ENCODE measurements around the gene NAA60. TPM values are rescaled to one million over a fixed set of nuclear protein-coding genes. Genes with fewer than 3 reads are reported as not detected.

Gene NAA60
- total and polyA plus RNA-seq, 2 of the 13 experiments (the other 11 are each of a cell fraction or from before 2014, with no cell fraction given), result 14.7 to 32.0 TPM

DNA sequence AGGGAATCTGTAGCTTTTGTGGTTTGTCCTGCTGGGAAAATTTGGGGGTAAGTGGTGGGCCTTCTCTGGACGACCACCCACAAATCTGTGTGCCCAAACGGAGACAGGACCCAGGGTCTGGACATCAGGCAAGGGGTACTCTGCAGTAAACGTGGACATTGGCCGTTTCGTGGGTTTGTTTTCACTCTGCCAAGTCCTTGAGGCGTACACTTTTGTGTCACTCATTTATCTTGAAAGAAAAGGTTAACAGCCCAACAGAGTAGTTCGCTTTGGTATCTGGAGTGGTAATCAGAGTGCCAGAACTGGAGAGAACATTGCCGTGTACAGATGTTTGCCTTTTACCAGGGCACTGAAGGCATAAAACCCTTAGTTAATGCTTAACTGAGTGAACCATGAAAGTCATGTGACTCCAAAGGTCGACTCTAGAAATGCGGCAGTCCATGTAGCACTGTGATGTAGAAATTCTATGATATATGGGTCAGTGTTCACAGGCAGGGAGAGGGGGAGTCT is 15.4 kb downstream of the NAA60 start (continued):
- TF ChIP-seq, protein P1, sequence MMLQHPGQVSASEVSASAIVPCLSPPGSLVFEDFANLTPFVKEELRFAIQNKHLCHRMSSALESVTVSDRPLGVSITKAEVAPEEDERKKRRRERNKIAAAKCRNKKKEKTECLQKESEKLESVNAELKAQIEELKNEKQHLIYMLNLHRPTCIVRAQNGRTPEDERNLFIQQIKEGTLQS (CRISPR knock-in tag; IDR thresholded peaks at IDR 0.05), result no peak
- TF ChIP-seq ZNF12 (CRISPR knock-in tag; IDR thresholded peaks at IDR 0.05) (0 out of 2 replicates have a peak, but pooled peaks have one; percentile 10), DPF2 (CRISPR knock-in tag; IDR thresholded peaks at IDR 0.05; ENCODE audit: borderline replicate concordance, low read depth) (no peak), EHMT2 (IDR thresholded peaks at IDR 0.05; ENCODE audit: borderline replicate concordance, low read depth, low read length) (no peak), CCDC6 (CRISPR knock-in tag; IDR thresholded peaks at IDR 0.05) (no peak), HNF4A (CRISPR knock-in tag; IDR thresholded peaks at IDR 0.05) (peak; percentile 61), SP2 (CRISPR knock-in tag; IDR thresholded peaks at IDR 0.05) (no peak), MYNN (CRISPR knock-in tag; IDR thresholded peaks at IDR 0.05; ENCODE audit: low read depth) (no peak), AGO2 (optimal IDR thresholded peaks at IDR 0.05; ENCODE audit: low read depth, low read length) (no peak), ZNF547 (CRISPR knock-in tag; IDR thresholded peaks at IDR 0.05) (no peak), SMAD1 (CRISPR knock-in tag; IDR thresholded peaks at IDR 0.05; ENCODE audit: borderline replicate concordance, low read depth) (no peak), GPN1 (CRISPR knock-in tag; IDR thresholded peaks at IDR 0.05; ENCODE audit: borderline replicate concordance) (no peak), REXO4 (CRISPR knock-in tag; IDR thresholded peaks at IDR 0.05; ENCODE audit: borderline replicate concordance) (no peak)
- TF ChIP-seq, protein P2, sequence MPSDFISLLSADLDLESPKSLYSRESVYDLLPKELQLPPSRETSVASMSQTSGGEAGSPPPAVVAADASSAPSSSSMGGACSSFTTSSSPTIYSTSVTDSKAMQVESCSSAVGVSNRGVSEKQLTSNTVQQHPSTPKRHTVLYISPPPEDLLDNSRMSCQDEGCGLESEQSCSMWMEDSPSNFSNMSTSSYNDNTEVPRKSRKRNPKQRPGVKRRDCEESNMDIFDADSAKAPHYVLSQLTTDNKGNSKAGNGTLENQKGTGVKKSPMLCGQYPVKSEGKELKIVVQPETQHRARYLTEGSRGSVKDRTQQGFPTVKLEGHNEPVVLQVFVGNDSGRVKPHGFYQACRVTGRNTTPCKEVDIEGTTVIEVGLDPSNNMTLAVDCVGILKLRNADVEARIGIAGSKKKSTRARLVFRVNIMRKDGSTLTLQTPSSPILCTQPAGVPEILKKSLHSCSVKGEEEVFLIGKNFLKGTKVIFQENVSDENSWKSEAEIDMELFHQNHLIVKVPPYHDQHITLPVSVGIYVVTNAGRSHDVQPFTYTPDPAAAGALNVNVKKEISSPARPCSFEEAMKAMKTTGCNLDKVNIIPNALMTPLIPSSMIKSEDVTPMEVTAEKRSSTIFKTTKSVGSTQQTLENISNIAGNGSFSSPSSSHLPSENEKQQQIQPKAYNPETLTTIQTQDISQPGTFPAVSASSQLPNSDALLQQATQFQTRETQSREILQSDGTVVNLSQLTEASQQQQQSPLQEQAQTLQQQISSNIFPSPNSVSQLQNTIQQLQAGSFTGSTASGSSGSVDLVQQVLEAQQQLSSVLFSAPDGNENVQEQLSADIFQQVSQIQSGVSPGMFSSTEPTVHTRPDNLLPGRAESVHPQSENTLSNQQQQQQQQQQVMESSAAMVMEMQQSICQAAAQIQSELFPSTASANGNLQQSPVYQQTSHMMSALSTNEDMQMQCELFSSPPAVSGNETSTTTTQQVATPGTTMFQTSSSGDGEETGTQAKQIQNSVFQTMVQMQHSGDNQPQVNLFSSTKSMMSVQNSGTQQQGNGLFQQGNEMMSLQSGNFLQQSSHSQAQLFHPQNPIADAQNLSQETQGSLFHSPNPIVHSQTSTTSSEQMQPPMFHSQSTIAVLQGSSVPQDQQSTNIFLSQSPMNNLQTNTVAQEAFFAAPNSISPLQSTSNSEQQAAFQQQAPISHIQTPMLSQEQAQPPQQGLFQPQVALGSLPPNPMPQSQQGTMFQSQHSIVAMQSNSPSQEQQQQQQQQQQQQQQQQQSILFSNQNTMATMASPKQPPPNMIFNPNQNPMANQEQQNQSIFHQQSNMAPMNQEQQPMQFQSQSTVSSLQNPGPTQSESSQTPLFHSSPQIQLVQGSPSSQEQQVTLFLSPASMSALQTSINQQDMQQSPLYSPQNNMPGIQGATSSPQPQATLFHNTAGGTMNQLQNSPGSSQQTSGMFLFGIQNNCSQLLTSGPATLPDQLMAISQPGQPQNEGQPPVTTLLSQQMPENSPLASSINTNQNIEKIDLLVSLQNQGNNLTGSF (CRISPR knock-in tag; IDR thresholded peaks at IDR 0.05), result no peak
- TF ChIP-seq, protein P3, sequence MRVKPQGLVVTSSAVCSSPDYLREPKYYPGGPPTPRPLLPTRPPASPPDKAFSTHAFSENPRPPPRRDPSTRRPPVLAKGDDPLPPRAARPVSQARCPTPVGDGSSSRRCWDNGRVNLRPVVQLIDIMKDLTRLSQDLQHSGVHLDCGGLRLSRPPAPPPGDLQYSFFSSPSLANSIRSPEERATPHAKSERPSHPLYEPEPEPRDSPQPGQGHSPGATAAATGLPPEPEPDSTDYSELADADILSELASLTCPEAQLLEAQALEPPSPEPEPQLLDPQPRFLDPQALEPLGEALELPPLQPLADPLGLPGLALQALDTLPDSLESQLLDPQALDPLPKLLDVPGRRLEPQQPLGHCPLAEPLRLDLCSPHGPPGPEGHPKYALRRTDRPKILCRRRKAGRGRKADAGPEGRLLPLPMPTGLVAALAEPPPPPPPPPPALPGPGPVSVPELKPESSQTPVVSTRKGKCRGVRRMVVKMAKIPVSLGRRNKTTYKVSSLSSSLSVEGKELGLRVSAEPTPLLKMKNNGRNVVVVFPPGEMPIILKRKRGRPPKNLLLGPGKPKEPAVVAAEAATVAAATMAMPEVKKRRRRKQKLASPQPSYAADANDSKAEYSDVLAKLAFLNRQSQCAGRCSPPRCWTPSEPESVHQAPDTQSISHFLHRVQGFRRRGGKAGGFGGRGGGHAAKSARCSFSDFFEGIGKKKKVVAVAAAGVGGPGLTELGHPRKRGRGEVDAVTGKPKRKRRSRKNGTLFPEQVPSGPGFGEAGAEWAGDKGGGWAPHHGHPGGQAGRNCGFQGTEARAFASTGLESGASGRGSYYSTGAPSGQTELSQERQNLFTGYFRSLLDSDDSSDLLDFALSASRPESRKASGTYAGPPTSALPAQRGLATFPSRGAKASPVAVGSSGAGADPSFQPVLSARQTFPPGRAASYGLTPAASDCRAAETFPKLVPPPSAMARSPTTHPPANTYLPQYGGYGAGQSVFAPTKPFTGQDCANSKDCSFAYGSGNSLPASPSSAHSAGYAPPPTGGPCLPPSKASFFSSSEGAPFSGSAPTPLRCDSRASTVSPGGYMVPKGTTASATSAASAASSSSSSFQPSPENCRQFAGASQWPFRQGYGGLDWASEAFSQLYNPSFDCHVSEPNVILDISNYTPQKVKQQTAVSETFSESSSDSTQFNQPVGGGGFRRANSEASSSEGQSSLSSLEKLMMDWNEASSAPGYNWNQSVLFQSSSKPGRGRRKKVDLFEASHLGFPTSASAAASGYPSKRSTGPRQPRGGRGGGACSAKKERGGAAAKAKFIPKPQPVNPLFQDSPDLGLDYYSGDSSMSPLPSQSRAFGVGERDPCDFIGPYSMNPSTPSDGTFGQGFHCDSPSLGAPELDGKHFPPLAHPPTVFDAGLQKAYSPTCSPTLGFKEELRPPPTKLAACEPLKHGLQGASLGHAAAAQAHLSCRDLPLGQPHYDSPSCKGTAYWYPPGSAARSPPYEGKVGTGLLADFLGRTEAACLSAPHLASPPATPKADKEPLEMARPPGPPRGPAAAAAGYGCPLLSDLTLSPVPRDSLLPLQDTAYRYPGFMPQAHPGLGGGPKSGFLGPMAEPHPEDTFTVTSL (CRISPR knock-in tag; IDR thresholded peaks at IDR 0.05; ENCODE audit: borderline replicate concordance), result no peak
- TF ChIP-seq, protein P4, sequence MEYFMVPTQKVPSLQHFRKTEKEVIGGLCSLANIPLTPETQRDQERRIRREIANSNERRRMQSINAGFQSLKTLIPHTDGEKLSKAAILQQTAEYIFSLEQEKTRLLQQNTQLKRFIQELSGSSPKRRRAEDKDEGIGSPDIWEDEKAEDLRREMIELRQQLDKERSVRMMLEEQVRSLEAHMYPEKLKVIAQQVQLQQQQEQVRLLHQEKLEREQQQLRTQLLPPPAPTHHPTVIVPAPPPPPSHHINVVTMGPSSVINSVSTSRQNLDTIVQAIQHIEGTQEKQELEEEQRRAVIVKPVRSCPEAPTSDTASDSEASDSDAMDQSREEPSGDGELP (IDR thresholded peaks at IDR 0.05; ENCODE audit: borderline replicate concordance, low read depth), result peak; percentile 64; the same call in 1 of the 2 replicates
- TF ChIP-seq, protein P5, sequence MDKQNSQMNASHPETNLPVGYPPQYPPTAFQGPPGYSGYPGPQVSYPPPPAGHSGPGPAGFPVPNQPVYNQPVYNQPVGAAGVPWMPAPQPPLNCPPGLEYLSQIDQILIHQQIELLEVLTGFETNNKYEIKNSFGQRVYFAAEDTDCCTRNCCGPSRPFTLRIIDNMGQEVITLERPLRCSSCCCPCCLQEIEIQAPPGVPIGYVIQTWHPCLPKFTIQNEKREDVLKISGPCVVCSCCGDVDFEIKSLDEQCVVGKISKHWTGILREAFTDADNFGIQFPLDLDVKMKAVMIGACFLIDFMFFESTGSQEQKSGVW (CRISPR knock-in tag; IDR thresholded peaks at IDR 0.05; ENCODE audit: borderline replicate concordance), result no peak
